ENCODE data around the gene HIPK2.

GRCh38 chr7:139559364-139560105, 218.3 kb downstream of the HIPK2 start:
- TF ChIP-seq RFX5 (IDR thresholded peaks at IDR 0.05; ENCODE audit: low read depth, low read length) (no peak), CHD4 (IDR thresholded peaks at IDR 0.05) (no peak), TCF12 (IDR thresholded peaks at IDR 0.05; ENCODE audit: low read depth, low read length) (no peak), PKNOX1 (IDR thresholded peaks at IDR 0.05) (no peak), CBX3 (IDR thresholded peaks at IDR 0.05; ENCODE audit: borderline replicate concordance, low read depth) (no peak), CEBPB (IDR thresholded peaks at IDR 0.05; ENCODE audit: borderline replicate concordance in 1 of 2, low read depth in 2 of 2, low read length in 2 of 2) (no peak), SP1 (IDR thresholded peaks at IDR 0.05; ENCODE audit: low read depth, low read length) (no peak), POLR2AphosphoS5 (IDR thresholded peaks at IDR 0.05; ENCODE audit: low read length) (no peak), ZNF274 (IDR thresholded peaks at IDR 0.05; ENCODE audit: insufficient read depth, insufficient read length) (no peak), JUND (IDR thresholded peaks at IDR 0.05; ENCODE audit: low read depth, low read length) (no peak), TAF1 (IDR thresholded peaks at IDR 0.05; ENCODE audit: borderline replicate concordance, low read depth, low read length) (no peak), BRCA1 (IDR thresholded peaks at IDR 0.05; ENCODE audit: low read depth, low read length) (no peak), NRF1 (conservative IDR thresholded peaks at IDR 0.05; ENCODE audit: low read depth, low read length) (no peak)

Measured in GM12878 (cell line).